ENCODE data around the gene PAGE4.

PAGE4 gene

GRCh38 chrX:49829016-49829415, at the start of gene PAGE4:
Gene PAGE4, plus strand, starts transcription at chrX:49829303. Its CDS starts 1,126 bp downstream, at chrX:49830429.
- DNase-seq: no peak

GRCh38 chrX:49784747-49785280, 44.3 kb upstream of the PAGE4 start:
- DNase-seq: no peak

- DNase-seq: no peak
Measured at GRCh38 chrX:49792376-49792775, 36.7 kb upstream of the PAGE4 start.

GRCh38 chrX:49793686-49794085, 35.4 kb upstream of the PAGE4 start:
- DNase-seq: no peak

GRCh38 chrX:49799828-49800227, 29.3 kb upstream of the PAGE4 start:
- no peak for DNase-seq

- no peak for DNase-seq
Measured at GRCh38 chrX:49809891-49810632, 19.0 kb upstream of the PAGE4 start.

- no peak for DNase-seq
Measured at GRCh38 chrX:49812177-49812576, 16.9 kb upstream of the PAGE4 start.

- DNase-seq: no peak
Measured at GRCh38 chrX:49816435-49816834, 12.7 kb upstream of the PAGE4 start.

- peak in 11 of 56 donors; percentile 0 to 14 (median 2) for DNase-seq
Measured at GRCh38 chrX:49838374-49838773, 9.3 kb downstream of the PAGE4 start.

- peak in 50 of 56 donors; percentile 1 to 65 (median 22) for DNase-seq
Measured at GRCh38 chrX:49840679-49841078, 11.6 kb downstream of the PAGE4 start.

- no peak for DNase-seq
Measured at GRCh38 chrX:49842621-49843020, 13.5 kb downstream of the PAGE4 start.

- peak in 47 of 56 donors; percentile 0 to 81 (median 31) for DNase-seq
Measured at GRCh38 chrX:49844611-49845010, 15.5 kb downstream of the PAGE4 start.

GRCh38 chrX:49845701-49846403, 16.7 kb downstream of the PAGE4 start:
- no peak for DNase-seq

GRCh38 chrX:49846522-49846921, 17.4 kb downstream of the PAGE4 start:
- DNase-seq: no peak

GRCh38 chrX:49848275-49848674, 19.2 kb downstream of the PAGE4 start:
- DNase-seq: no peak

GRCh38 chrX:49850028-49850427, 20.9 kb downstream of the PAGE4 start:
- DNase-seq: no peak

- DNase-seq: no peak
Measured at GRCh38 chrX:49853661-49854060, 24.6 kb downstream of the PAGE4 start.

- DNase-seq: no peak
Measured at GRCh38 chrX:49856819-49857218, 27.7 kb downstream of the PAGE4 start.

GRCh38 chrX:49858341-49858740, 29.2 kb downstream of the PAGE4 start:
- no peak for DNase-seq

- no peak for DNase-seq
Measured at GRCh38 chrX:49859491-49859890, 30.4 kb downstream of the PAGE4 start.

- DNase-seq: no peak
Measured at GRCh38 chrX:49860867-49861535, 31.9 kb downstream of the PAGE4 start.

- no peak for DNase-seq
Measured at GRCh38 chrX:49862093-49862492, 33.0 kb downstream of the PAGE4 start.
